EH (cell line): ENCODE data around the gene VAC14.
"Not testable (repeated sequence)": the region's sequence is repeated elsewhere in the genome, so short reads cannot be mapped to it uniquely, and the experiment has no call there.

Experiments used
- DNase-seq: peaks from one replicate; pipeline ENCODE4 v3.0.0-alpha.2; 2015; ENCODE audit warnings: low read depth

VAC14 gene

GRCh38 chr16:70743791-70744190, 57.2 kb downstream of the VAC14 start:
- DNase-seq, result no peak

- not testable (repeated sequence) for DNase-seq
Observed at GRCh38 chr16:70742967-70743366, 58.0 kb downstream of the VAC14 start.

- DNase-seq, result no peak
Observed at GRCh38 chr16:70741783-70742125, 59.2 kb downstream of the VAC14 start.

- peak; percentile 96 for DNase-seq
Observed at GRCh38 chr16:70740914-70741782, 59.8 kb downstream of the VAC14 start.

- no peak for DNase-seq
Observed at GRCh38 chr16:70740174-70740913, 60.6 kb downstream of the VAC14 start.

GRCh38 chr16:70739389-70739788, 61.6 kb downstream of the VAC14 start:
- no peak for DNase-seq

GRCh38 chr16:70738083-70738977, 62.6 kb downstream of the VAC14 start:
- DNase-seq, result peak; percentile 88

GRCh38 chr16:70737377-70738082, 63.4 kb downstream of the VAC14 start:
- DNase-seq, result peak; percentile 97

GRCh38 chr16:70736465-70737376, 64.2 kb downstream of the VAC14 start:
- no peak for DNase-seq

GRCh38 chr16:70735141-70735979, 65.6 kb downstream of the VAC14 start:
- peak; percentile 98 for DNase-seq

GRCh38 chr16:70734522-70735095, 66.3 kb downstream of the VAC14 start:
- DNase-seq, result no peak

- no peak for DNase-seq
Observed at GRCh38 chr16:70730944-70731343, 70.0 kb downstream of the VAC14 start.

GRCh38 chr16:70730031-70730430, 70.9 kb downstream of the VAC14 start:
- no peak for DNase-seq

- DNase-seq, result no peak
Observed at GRCh38 chr16:70729292-70729691, 71.7 kb downstream of the VAC14 start.

GRCh38 chr16:70728150-70728549, 72.8 kb downstream of the VAC14 start:
- no peak for DNase-seq

GRCh38 chr16:70726892-70727361, 74.0 kb downstream of the VAC14 start:
- DNase-seq, result no peak

- DNase-seq, result no peak
Observed at GRCh38 chr16:70725912-70726828, 74.8 kb downstream of the VAC14 start.
